HG03060 (cell line): Measurements from ENCODE around the gene RILPL2.
"Not testable (repeated sequence)": the region's sequence is repeated elsewhere in the genome, so short reads cannot be mapped to it uniquely, and the experiment has no call there.

Experiments
- ATAC-seq: cut with Tn5 transposase; IDR thresholded peaks from one replicate; pipeline ENCODE4 v1.9.1; 2021; ENCODE audit warnings: low read depth, moderate number of reproducible peaks; ENCODE audit not compliant: unreplicated experiment

RILPL2 gene

GRCh38 chr12:123385536-123385935 lies 50.9 kb downstream of the RILPL2 start:
- not testable (repeated sequence) for ATAC-seq

- ATAC-seq, result no peak
Measured at GRCh38 chr12:123384994-123385376, 51.5 kb downstream of the RILPL2 start.

DNA sequence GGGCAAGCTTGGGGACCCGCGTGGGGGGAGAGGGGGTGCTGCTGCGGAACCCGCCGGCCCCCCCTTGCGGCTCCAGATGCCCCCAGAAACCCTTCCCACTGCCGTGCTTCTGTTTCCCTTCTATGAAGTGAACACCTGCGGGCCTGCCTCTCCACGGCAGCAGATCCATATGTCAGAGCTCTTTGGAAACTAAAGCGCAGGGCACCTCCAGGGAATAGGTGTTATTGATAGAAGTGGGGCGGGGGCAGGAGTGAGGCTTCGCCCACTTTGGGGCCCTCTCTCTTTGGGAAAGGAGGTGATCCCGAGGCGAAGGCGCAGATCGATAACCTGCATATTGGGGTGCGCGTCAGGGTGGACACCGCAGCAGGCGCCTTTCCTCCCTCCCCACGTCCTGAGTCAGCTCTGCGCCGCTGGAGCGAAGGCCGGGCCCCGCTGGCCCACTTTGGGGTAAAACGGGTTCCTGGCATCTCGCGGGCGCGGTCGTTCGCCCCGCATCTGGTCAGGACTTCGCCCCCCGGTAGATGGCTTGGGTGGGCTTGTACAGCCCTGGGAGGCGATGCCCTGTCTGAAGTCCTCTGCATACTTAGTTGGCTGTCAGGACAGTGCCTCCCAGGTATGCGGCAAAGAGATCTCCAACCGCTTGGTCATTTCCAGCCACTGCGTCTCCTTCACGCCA lies 52.0 kb downstream of the RILPL2 start:
- no peak for ATAC-seq

DNA sequence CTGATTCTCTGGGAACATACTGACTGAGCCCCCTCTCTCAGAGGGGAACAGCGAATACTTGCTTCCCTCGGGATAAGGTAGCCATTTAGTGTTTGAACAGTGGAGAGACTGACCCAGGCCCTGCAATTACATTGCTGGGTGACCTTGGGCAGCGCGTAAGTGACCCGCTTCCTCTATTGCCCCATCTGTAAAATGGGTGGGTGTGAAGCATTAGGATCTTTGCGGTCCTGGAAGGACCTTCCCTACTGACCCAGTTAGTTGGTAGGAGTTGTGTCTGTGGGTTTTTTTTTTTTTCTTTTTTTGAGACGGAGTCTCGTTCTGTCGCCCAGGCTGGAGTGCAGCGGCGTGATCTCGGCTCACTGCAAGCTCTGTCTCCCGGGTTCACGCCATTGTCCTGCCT lies 53.8 kb downstream of the RILPL2 start:
- no peak for ATAC-seq

- ATAC-seq, result no peak
Measured at GRCh38 chr12:123379391-123379790, 57.1 kb downstream of the RILPL2 start.

- ATAC-seq, result not testable (repeated sequence)
Measured at GRCh38 chr12:123372415-123372814, 64.1 kb downstream of the RILPL2 start.

DNA sequence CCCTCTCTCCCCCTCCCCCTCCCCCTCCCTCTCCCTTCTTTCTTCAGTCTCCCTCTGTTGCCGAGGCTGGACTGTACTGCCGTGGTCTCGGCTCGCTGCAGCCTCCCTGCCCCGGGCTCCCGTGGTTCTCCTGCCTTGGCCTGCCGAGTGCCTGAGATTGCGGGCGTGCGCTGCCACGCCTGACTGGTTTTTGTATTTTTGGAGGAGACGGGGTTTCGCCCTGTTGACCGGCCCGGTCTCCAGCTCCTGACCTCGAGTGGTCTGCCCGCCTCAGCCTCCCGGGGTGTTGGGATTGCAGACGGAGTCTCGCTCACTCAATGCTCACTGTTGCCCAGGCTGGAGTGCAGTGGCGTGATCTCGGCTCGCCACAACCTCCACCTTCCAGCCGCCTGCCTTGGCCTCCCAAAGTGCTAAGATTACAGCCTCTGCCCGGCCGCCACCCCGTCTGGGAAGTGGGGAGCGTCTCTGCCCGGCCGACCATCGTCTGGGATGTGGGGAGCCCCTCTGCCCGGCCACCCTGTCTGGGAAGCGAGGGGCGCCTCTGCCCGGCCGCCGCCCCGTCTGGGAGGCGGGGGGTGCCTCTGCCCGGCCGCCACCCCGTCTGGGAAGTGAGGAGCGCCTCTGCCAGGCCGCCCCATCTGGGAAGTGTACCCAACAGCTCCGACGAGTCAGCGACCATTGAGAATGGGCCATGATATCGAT lies 64.7 kb downstream of the RILPL2 start:
- ATAC-seq, result not testable (repeated sequence)

GRCh38 chr12:123369229-123369628 lies 67.3 kb downstream of the RILPL2 start:
- no peak for ATAC-seq

DNA sequence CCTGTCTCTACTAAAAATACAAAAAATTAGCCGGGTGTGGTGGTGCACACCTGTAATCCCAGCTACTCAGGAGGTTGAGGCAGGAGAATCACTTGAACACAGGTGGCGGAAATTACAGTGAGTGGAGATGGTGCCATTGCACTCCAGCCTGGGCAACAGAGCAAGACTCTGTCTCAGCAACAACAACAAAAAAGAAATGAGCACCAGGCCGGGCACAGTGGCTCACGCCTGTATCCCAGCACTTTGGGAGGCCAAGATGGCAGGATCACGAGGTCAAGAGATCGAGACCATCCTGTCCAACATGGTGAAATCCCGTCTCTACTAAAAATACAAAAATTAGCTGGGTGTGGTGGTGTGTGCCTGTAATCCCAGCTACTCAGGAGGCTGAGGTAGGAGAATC lies 68.1 kb downstream of the RILPL2 start:
- not testable (repeated sequence) for ATAC-seq

DNA sequence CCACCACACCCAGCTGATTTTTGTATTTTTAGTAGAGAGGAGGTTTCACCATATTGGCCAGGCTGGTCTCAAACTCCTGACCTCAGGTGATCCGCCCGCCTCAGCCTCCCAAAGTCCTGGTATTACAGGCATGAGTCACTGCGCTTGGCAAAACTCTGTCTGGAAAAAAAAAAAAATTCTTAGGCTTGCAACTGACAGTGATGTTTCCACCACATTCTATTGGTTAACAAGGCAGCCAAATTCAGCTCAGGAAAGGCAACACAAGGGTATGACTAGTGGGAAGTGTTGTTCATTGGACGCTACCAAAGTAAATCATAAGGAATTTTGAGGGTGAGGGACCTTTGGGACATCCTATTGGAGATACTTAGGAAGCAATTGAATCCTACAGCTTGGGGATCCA lies 69.0 kb downstream of the RILPL2 start:
- ATAC-seq, result no peak
